Liver (tissue), 9 donors: ENCODE results near the gene RASAL1. TPM values are rescaled to one million over a fixed set of nuclear protein-coding genes. Genes with fewer than 3 reads are reported as not detected.

Experiments used
- DNase-seq: peaks from one replicate; pipeline ENCODE4 v3.0.0-alpha.2; 2017; ENCODE audit warnings: low spot score
- H3K27ac ChIP-seq, 2 donors: one replicate each; pipeline ENCODE4 v1.7.0; 2013; ENCODE audit warnings: inconsistent platforms in 2 of 2, low read length in 2 of 2, control low read depth in 1 of 2, low read depth in 1 of 2, mild to moderate bottlenecking in 1 of 2
- H3K27me3 ChIP-seq, 4 donors: one replicate each; pipeline versions ENCODE4 v1.6.1 to v1.7.0; 2013; ENCODE audit warnings: low read length in 3 of 4, inconsistent platforms in 1 of 4, mild to moderate bottlenecking in 1 of 4, moderate library complexity in 1 of 4; ENCODE audit not compliant: control insufficient read depth in 4 of 4, insufficient read depth in 4 of 4
- H3K36me3 ChIP-seq, 4 donors: one replicate each; pipeline versions ENCODE4 v1.6.1 to v1.7.0; 2013; ENCODE audit warnings: low read length in 3 of 4, mild to moderate bottlenecking in 3 of 4, low read depth in 1 of 4, moderate library complexity in 1 of 4; ENCODE audit not compliant: control insufficient read depth in 4 of 4, insufficient read depth in 3 of 4
- H3K4me1 ChIP-seq, 4 donors: one replicate each; pipeline versions ENCODE4 v1.6.1 to v1.7.0; 2013; ENCODE audit warnings: low read length in 3 of 4, mild to moderate bottlenecking in 3 of 4, moderate library complexity in 1 of 4; ENCODE audit not compliant: control insufficient read depth in 4 of 4, insufficient read depth in 4 of 4
- H3K4me3 ChIP-seq, 3 donors: one replicate each; pipeline versions ENCODE4 v1.6.1 to v1.7.0; 2013; ENCODE audit warnings: low read length in 3 of 3, control low read depth in 1 of 3, low read depth in 1 of 3, mild to moderate bottlenecking in 1 of 3
- H3K9ac ChIP-seq, 2 donors: one replicate each; pipeline ENCODE4 v1.7.0; 2013; ENCODE audit warnings: low read length in 2 of 2, mild to moderate bottlenecking in 2 of 2, moderate library complexity in 2 of 2, control low read depth in 1 of 2, low read depth in 1 of 2
- H3K9me3 ChIP-seq, 4 donors: one replicate each; pipeline versions ENCODE4 v1.6.1 to v1.7.0; 2013; ENCODE audit warnings: low read length in 3 of 4; ENCODE audit not compliant: control insufficient read depth in 4 of 4
- EGR1 ChIP-seq, 2 donors: IDR thresholded peaks; 2 replicates each; pipeline ENCODE4 v1.6.1; 2016 to 2018; ENCODE audit warnings: antibody characterized with exemption in 2 of 2, low read depth in 2 of 2
- FOXA2 ChIP-seq: IDR thresholded peaks from 2 replicates; pipeline ENCODE4 v1.6.1; 2016; ENCODE audit warnings: antibody characterized with exemption
- GABPA ChIP-seq, 2 donors: IDR thresholded peaks in 1 of 2; conservative IDR thresholded peaks in 1 of 2; 2 replicates each; pipeline ENCODE4 v1.6.1; 2016; ENCODE audit warnings: antibody characterized with exemption in 2 of 2, mild to moderate bottlenecking in 1 of 2, moderate library complexity in 1 of 2
- HNF4A ChIP-seq, 2 donors: conservative IDR thresholded peaks; 2 replicates each; pipeline ENCODE4 v1.6.1; 2016; ENCODE audit warnings: antibody characterized with exemption in 2 of 2, mild to moderate bottlenecking in 2 of 2
- HNF4G ChIP-seq: IDR thresholded peaks from 2 replicates; pipeline ENCODE4 v1.6.1; 2016; ENCODE audit warnings: antibody characterized with exemption
- JUND ChIP-seq, 2 donors: IDR thresholded peaks; 2 replicates each; pipeline ENCODE4 v1.6.1; 2016; ENCODE audit warnings: antibody characterized with exemption in 2 of 2
- NR2F2 ChIP-seq: IDR thresholded peaks from 2 replicates; pipeline ENCODE4 v1.6.1; 2016; ENCODE audit warnings: antibody characterized with exemption
- SP1 ChIP-seq: IDR thresholded peaks from 2 replicates; pipeline ENCODE4 v1.6.1; 2018; ENCODE audit warnings: antibody characterized with exemption, mild to moderate bottlenecking
- TAF1 ChIP-seq: conservative IDR thresholded peaks from 2 replicates; pipeline ENCODE4 v1.6.1; 2016; ENCODE audit warnings: antibody characterized with exemption, mild to moderate bottlenecking
- YY1 ChIP-seq: IDR thresholded peaks from 2 replicates; pipeline ENCODE4 v1.6.1; 2016; ENCODE audit warnings: antibody characterized with exemption, mild to moderate bottlenecking
- WGBS: extraction: QIAGEN DNeasy Blood & Tissue Kit; methylation state at CpG from one replicate; pipeline ENCODE4 v1.1.7; 2013; 5-methylcytosine and 5-hydroxymethylcytosine counted together
- polyA plus RNA-seq, 2 donors: library from polyadenylated mRNA; stranded (reverse) in 1 of 2; unstranded in 1 of 2; fragments of 200-250 nt in 1 of 2; fragments of >200 nt in 1 of 2; fragmentation: Nextera tagmentation in 1 of 2; extraction: Ambion mirVana in 1 of 2; gene quantifications; one replicate each; pipeline versions ENCODE4 v1.2.1 to v1.2.3, GENCODE V29; 2013 to 2015
- total RNA-seq, 2 donors: library from RNA; depleted of rRNA; stranded (reverse); fragments of >200 nt; gene quantifications; one replicate each; pipeline ENCODE4 v1.2.3, GENCODE V29; 2014
- TF ChIP-seq, protein P1 (sequence below): IDR thresholded peaks from 2 replicates; pipeline ENCODE4 v1.6.1; 2016; ENCODE audit warnings: antibody characterized with exemption
- TF ChIP-seq, protein P2 (sequence below): IDR thresholded peaks from 2 replicates; pipeline ENCODE4 v1.6.1; 2016; ENCODE audit warnings: antibody characterized with exemption, mild to moderate bottlenecking
- TF ChIP-seq, protein P3 (sequence below): IDR thresholded peaks from 2 replicates; pipeline ENCODE4 v1.6.1; 2016; ENCODE audit warnings: antibody characterized with exemption
- donor health status: healthy.
- donor health status: healthy.
- donor health status: healthy.
- donor health status: healthy.
- donor health status: healthy.

Gene RASAL1
- total and polyA plus RNA-seq, 4 donors, result 0.20 to 0.33 (median 0.26) TPM

DNA sequence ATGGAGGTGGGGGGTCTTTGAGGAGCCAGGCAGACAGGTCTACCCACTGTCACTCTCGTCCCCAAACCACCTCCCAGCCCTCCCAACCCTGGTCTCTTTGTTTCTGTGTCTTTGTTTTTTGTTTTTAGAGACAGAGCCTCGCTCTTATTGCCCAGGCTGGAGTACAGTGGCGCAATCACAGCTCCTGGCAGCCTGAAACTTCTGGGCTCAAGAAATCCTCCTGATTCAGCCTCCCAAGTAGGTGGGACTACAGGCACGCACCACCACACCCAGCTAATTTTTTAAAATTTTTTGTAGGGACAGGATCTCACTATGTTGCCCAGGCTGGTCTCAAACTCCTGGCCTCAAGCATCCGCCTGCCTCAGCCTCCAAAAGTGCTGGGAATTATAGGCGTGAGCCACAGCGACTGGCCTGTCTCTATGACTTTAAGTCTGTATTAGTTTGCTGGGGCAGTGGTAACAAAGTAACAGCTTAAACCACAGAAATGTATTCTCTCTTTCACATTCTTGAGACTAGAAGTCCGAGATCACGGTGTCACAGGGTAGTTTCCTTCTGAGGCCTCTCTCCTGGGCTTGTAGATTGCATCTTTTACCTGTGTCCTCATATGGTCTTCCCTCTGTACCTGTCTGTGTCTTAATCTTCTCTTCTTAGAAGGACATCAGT, 52.9 kb downstream of the RASAL1 start:
- H3K9me3 ChIP-seq, result no peaks in the 10 kb centered on the region
- no peak for DNase-seq
- no peak for TF ChIP-seq HNF4A (conservative IDR thresholded peaks at IDR 0.05)
- TF ChIP-seq, protein P1, sequence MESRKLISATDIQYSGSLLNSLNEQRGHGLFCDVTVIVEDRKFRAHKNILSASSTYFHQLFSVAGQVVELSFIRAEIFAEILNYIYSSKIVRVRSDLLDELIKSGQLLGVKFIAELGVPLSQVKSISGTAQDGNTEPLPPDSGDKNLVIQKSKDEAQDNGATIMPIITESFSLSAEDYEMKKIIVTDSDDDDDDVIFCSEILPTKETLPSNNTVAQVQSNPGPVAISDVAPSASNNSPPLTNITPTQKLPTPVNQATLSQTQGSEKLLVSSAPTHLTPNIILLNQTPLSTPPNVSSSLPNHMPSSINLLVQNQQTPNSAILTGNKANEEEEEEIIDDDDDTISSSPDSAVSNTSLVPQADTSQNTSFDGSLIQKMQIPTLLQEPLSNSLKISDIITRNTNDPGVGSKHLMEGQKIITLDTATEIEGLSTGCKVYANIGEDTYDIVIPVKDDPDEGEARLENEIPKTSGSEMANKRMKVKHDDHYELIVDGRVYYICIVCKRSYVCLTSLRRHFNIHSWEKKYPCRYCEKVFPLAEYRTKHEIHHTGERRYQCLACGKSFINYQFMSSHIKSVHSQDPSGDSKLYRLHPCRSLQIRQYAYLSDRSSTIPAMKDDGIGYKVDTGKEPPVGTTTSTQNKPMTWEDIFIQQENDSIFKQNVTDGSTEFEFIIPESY, result no peak
- TF ChIP-seq, protein P2, sequence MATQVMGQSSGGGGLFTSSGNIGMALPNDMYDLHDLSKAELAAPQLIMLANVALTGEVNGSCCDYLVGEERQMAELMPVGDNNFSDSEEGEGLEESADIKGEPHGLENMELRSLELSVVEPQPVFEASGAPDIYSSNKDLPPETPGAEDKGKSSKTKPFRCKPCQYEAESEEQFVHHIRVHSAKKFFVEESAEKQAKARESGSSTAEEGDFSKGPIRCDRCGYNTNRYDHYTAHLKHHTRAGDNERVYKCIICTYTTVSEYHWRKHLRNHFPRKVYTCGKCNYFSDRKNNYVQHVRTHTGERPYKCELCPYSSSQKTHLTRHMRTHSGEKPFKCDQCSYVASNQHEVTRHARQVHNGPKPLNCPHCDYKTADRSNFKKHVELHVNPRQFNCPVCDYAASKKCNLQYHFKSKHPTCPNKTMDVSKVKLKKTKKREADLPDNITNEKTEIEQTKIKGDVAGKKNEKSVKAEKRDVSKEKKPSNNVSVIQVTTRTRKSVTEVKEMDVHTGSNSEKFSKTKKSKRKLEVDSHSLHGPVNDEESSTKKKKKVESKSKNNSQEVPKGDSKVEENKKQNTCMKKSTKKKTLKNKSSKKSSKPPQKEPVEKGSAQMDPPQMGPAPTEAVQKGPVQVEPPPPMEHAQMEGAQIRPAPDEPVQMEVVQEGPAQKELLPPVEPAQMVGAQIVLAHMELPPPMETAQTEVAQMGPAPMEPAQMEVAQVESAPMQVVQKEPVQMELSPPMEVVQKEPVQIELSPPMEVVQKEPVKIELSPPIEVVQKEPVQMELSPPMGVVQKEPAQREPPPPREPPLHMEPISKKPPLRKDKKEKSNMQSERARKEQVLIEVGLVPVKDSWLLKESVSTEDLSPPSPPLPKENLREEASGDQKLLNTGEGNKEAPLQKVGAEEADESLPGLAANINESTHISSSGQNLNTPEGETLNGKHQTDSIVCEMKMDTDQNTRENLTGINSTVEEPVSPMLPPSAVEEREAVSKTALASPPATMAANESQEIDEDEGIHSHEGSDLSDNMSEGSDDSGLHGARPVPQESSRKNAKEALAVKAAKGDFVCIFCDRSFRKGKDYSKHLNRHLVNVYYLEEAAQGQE, result no peak
- no peak for TF ChIP-seq HNF4G
- peaks cover 0 to 10% (median 4%) of the 10 kb centered on the region in 4 donors for H3K36me3 ChIP-seq
- H3K27me3 ChIP-seq, result no peaks in the 10 kb centered on the region
- 93% methylated on average over 9 of the region's 9 CpGs for WGBS
- H3K9ac ChIP-seq, result no peak overlapping the region
- peaks cover 0 to 4% (median 3%) of the 10 kb centered on the region in 4 donors for H3K4me1 ChIP-seq
- H3K4me3 ChIP-seq, result no peak overlapping the region
- no peak overlapping the region for H3K27ac ChIP-seq

DNA sequence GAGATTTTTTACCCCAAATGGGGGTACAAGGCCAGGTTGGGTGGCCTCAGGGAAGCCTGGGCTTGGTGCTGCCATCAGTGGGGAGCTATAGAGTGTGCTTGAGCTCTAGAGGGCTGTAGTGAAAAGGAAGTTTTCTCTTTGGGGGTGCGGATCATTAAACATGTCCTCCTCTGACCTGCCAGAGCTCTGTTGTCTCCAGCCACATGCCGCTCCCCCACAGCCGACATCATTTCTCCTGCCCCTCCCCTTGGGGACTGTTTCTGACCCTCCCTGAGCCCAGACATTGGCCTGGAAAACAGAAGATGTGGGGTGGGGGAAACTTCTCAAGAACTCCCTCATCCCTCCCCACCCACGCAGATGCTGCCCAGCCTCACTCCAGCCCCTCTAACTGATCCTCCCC, 53.7 kb downstream of the RASAL1 start:
- H3K36me3 ChIP-seq, result peaks cover 0 to 12% (median 4%) of the 10 kb centered on the region in 4 donors
- DNase-seq, result no peak
- no peak overlapping the region for H3K9ac ChIP-seq
- H3K4me1 ChIP-seq, result peaks cover 0 to 4% (median 3%) of the 10 kb centered on the region in 4 donors
- 92% methylated on average over 4 of the region's 4 CpGs for WGBS
- no peaks in the 10 kb centered on the region for H3K9me3 ChIP-seq
- TF ChIP-seq TAF1, result no peak
- TF ChIP-seq, protein P3, sequence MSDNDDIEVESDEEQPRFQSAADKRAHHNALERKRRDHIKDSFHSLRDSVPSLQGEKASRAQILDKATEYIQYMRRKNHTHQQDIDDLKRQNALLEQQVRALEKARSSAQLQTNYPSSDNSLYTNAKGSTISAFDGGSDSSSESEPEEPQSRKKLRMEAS, result no peak
- no peak for TF ChIP-seq EGR1 (IDR thresholded peaks at IDR 0.05; ENCODE audit: low read depth in 2 of 2)
- TF ChIP-seq HNF4A (conservative IDR thresholded peaks at IDR 0.05), result no peak
- TF ChIP-seq NR2F2, result no peak
- no peak for TF ChIP-seq HNF4G
- no peak for TF ChIP-seq GABPA (IDR thresholded peaks at IDR 0.05 in 1 of 2, conservative IDR thresholded peaks at IDR 0.05 in 1 of 2)
- TF ChIP-seq YY1, result no peak
- TF ChIP-seq FOXA2, result no peak
- no peak for TF ChIP-seq SP1
- TF ChIP-seq JUND (IDR thresholded peaks at IDR 0.05), result no peak
- TF ChIP-seq, protein P1, result no peak
- H3K4me3 ChIP-seq, result no peak overlapping the region
- no peaks in the 10 kb centered on the region for H3K27me3 ChIP-seq
- H3K27ac ChIP-seq, result no peak overlapping the region
